CD4-positive, alpha-beta T cell treated with Interleukin-1 beta for 1 hour (primary cell): ENCODE data around the gene CATSPERE.
"Not testable (repeated sequence)": the region's sequence is repeated elsewhere in the genome, so short reads cannot be mapped to it uniquely, and the experiment has no call there.

ENCODE experiments used
- DNase-seq, 2 donors: peaks; one replicate each; pipeline ENCODE4 v3.0.0-alpha.2; 2020 to 2022

Gene CATSPERE

DNA sequence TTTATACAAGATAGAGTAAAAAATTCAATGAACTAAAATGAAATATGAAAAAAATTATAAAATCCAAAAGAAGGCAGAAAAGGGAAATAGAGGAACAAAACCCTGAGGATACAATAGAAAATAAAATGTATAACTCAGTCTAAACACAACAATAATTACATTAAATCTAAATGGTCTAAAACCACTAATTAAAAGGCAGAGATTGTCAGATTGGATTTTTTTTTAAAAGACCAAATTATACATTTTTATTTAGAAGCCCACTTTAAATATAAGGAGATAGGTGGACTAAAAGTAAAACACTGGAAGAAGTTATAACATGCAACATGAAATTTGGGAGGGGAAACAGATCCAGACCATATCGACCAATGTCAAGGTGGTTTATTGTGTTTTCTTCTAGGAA is 95.2 kb downstream of the CATSPERE start:
- no peak for DNase-seq

DNA sequence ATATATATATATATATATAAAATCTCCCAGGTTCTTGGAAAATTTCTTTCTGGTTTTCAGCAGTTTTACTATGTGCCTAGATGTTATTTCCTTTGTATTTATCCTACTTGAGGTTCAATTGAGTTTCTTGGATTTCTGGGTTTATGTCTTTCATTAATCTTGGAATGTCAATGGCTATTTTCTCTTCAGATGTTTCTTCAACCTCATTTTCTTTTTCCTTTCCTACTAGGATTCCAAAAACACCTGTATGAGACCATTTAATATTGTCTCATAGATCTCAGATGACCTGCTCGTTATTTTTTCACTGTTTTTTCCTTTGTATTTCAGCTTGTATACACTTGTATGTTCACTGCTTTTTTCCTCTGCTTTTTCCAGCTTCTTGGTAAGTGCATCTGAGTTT is 96.5 kb downstream of the CATSPERE start:
- no peak for DNase-seq

DNA sequence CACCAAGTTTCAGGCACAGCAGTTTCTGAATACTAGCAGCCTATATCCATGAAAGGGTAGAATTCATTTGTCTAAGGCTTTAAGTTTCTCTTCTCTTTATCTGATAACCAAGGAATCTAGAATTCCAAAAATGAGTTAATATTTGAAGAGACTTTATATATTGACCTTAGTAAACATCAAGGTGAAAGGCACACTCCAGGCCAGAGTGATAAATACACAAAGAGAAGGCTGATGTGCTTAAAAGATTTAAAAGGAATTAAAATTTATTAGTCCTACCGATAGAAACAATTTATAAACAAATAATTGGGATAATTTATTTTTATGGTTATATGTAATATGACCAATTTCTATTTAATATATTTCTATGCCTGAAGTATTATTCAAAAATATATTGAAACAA is 98.5 kb downstream of the CATSPERE start:
- no peak for DNase-seq

DNA sequence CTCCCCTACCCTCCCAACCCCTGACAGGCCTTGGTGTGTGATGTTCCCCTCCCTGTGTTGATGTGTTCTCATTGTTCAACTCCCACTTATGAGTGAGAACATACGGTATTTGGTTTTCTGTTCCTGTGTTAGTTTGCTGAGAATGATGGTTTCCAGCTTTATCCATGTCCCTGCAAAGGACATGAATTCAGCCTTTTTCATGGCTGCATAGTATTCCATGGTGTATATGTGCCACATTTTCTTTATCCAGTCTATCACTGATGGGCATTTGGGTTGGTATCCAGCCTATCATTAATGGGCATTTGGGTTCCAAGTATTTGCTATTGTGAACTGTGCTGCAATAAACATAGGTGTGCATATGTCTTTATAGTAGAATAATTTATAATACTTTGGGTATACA is 101.8 kb downstream of the CATSPERE start:
- DNase-seq, result not testable (repeated sequence)

DNA sequence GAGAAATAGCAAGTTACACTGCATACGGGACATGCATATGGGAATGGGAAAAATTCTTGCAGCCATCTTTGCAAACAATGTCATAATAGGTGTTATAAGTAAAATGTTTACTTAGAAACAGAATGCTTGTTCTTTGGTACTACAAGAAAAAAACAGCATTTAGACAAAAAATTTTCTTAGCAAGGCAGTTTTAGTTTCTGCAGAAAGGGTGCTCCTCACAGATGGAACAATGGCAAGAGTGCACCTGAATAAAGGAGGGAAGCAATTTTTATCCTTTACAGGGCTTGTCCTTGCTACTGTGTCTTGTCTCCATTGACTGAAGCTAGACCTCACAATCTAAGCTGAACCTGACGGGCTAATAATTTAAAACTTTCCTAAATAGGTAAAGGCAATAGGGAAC is 112.7 kb downstream of the CATSPERE start:
- no peak for DNase-seq

DNA sequence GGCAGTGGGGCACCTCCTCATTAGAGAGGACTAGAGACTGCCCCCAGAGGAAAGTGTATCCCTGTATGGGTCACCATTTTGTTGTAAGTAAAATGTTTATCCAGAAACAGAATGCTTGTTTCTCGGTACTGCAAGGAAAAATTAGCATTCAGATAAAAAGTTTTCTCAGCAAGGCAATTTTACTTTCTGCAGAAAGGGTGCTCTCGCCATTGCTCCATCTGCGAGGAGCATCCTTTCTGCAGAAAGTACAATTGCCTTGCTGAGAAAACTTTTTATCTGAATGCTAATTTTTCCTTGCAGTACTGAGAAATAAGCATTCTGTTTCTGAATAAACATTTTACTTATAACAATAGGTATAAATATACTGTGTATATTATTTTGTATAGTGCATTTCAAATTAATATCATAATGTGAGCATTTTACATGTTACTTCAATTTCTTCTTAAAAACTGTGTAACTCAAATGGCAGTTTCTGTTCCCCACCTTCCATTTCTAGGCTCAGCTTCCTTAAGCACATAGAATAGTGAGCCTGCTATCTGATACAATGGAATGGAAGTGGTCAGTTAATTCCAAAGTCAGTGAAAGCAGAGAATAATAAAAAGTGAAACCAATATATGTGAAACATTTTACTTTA is 115.3 kb downstream of the CATSPERE start:
- no peak for DNase-seq

DNA sequence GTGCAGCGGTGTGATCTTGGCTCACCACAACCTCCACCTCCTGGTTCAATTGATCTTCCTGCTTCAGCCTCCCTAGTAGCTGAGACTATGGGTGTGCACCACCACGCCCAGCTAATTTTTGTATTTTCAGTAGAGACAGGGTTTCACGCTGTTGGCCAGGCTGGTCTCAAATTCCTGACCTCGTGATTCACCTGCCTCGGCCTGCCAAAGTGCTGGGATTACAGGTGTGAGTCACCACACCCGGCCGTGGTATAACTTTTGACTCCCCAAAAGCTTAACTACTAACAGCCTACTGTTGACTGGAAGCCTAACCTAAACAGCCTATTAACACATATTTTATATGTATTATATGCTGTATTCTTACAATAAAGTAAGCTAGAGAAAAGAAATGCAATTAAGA is 117.1 kb downstream of the CATSPERE start:
- not testable (repeated sequence) for DNase-seq

DNA sequence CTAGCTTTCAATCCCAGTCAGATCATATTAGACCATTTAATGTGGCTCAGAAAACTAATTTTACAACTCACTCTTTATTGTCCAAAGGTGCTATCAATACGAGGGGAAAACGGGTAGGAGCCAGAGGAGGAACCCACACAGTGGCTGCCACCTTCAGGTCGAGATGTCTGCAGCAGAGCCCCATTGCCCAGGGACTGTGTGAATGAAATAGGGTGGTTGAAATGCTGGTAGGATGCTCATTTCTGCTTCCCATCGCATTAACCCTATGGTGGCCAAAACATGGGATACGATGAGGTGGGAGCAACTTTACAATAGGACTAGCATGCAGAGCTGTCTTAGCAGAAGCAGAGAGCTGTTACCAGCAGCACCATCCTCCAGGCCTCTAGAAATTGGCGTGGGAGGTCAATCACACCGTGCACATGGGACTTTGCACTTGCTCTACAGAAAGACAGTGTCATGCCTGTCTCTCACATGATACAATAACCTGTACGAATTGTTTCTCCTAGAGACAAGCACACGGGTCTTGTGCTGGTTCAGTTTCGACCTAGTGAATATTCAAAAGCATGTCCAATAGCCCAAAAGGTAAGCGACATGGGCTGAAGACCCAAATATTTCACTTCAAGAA is 122.4 kb downstream of the CATSPERE start:
- DNase-seq, result no peak

DNA sequence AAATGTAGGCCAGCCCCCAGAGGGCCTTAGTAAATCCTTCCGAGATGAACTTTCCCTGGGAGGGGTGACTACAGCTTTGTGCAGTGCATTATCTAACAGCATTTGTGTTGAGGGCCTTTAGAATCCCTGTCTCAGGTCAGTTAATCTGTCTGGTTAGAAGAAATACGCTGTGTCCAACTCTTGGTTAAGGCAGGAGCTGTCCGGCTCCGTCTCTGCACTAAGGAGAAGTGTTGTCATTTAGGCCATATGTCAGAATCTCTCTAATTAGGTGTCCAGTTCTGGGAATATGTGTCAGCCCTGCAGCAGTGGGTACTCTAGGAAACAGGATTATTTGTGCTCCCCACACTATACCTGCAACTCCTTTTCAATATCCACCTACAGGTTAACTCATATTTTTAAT is 124.8 kb downstream of the CATSPERE start:
- DNase-seq, result no peak

DNA sequence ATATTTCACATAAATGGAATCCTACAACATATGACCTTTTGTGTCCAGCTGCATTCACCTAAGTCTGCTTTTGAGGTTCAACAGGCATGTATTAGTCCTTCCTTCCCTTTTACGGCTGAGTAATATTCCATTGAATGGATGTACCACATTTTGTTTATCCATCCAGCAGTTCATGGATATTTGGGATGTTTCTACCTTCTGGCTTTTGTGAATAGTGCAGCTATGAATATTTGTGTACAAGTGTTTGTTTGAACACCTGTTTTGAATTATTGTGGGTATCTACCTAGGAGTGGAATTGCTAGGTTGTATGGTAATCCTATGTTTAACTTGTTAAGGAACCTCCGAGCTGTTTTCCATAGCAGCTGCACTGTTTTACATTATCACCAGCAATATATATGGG is 129.6 kb downstream of the CATSPERE start:
- no peak for DNase-seq

DNA sequence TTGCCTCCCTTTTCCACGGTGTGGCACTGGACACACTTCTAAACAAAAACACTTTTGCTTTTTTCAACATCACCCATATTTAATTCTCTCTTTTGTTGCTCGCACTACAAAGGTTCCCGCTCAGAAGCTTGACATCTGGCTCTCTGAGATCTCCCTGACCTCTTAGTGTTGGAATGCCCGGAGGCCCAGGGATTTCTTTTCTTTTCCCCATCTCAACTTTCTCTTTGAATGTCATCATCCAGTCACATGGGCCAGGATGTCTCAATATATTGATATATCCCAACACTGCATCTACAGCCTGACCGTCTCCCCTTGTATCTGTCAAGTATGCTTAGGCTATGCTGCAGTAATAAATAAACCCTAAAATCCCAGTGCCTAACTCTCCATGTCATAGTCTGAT is 137.5 kb downstream of the CATSPERE start:
- DNase-seq, result no peak

DNA sequence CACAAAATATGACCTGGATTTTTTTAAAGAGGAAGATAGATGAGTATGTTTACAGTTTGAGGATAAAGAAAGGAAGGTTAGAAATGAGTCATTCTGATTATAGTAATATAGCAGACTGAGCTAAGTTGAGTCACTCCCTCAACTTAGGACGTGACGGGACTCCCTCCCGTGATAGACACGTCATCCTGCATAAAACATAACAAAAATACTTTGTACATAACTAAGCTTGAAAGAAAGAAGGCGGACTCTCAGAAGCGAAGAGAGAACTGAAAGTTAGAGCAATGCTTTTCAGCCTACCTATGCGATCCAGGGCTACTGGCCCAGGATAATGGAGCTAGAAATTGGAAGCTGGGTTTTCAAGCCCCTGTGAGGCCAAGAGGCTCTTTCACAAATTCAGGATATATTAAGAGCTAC is 138.9 kb downstream of the CATSPERE start:
- DNase-seq, result peak; percentile 9 to 31

DNA sequence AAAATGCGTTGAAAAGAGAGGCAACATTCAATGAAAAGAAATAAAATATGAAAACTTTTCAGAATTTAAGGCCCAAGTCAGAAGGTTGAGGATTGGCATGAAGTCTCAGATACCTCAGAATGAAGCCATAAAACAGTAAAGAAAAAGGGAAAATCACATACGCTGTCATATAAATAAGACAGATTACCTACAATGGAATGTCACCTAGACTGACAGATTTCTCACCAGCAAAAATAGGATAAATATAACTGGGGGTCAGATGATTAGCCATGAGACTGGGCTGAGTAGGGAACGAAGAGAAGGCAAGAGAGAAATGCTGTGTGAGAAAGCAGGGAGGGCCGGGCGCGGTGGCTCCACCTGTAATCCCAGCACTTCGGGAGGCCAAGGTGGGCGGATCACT is 140.3 kb downstream of the CATSPERE start:
- no peak for DNase-seq

DNA sequence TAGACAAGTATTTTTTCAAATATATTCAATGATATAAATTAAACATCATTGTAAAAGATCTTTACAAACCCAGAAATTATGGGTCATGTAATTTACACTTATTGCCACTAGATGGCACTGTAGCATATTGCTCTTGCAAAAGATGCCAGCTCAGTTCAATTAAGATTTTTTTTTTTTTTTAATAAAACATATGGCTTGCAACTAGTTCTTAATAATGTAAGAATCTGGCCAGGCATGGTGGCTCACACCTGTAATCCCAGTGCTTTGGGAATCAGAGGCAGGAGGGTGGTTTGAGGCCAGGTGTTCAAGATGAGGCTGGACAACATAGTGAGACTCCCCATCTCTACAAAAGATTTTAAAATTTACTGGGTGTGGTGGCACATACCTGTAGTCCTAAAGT is 142.4 kb downstream of the CATSPERE start:
- peak in 1 of 2 donors; percentile 47 for DNase-seq

DNA sequence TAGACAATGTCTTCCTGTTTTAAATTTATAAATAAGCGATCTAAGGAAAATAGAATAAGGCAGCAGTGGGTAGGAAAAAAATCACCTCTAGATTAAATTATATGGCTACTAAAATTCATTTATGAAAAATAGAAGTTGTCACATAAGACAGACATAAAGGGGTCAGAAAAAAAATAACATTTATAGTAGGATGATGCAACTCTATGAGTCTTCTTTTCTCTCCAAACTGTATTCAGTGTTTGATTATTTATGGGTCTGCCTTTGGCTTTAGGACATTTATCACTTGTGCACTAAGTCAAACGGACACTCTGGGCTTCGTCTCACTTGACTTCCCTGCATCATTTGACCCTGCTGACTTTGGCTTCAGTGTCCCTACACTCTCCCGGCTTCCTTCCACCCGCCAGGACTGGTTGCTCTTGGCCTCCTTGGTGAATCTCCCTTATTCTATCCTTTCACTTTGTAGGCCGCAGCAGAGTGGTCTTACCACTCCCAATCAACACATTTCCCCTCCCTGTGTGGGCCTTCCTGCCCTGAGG is 144.8 kb downstream of the CATSPERE start:
- DNase-seq, result no peak

DNA sequence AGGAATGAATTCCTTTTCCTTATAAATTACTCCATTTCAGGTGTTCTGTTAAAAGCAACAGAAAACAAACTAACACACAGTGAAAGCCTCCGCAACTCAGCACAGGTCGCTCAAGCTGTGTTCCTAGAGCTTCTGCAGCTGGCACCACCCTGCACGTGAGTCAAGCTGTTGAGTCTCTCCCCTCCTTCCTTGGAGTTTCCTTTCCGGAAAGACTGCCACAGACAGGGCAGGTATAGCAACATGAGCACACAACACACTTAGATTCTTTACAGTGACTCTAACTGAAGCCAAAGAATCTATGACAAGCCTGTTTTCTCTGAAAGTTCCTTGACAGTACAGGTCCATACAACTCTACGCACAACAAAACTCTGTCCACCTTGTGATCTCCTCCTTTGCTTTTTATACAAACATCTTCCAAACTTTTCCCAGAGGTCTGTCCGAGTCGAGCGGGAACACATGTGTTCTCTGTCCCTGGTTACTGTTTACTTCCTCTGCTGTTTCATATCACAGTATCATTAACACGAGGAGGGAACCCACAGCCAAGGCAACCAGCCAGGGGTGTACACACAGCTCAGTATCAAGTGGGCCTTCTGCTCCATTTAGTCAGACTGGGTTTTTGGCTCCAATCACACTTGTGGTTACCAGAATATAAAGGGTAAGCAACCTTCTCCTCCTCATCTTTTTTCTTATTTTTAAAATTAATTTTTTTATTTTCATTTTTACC is 153.2 kb downstream of the CATSPERE start:
- DNase-seq, result no peak

DNA sequence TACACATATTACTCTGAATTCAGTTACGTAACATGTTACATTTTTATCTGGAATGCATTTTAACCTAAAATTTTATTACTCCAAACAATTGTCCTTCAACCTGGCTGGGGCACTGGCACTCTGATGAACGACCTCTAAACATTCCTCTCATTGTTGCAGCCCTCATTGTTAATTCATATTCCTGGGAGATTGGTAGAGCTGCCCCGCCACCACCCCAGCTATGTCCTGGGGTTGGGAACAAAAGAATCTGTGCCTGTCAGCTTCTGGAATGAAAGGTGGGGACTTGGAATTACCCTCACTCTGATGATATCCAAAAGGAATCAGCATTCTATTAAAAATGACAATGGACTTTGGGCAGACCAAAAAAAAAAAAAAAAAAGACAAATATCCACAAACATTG is 153.8 kb downstream of the CATSPERE start:
- no peak for DNase-seq

DNA sequence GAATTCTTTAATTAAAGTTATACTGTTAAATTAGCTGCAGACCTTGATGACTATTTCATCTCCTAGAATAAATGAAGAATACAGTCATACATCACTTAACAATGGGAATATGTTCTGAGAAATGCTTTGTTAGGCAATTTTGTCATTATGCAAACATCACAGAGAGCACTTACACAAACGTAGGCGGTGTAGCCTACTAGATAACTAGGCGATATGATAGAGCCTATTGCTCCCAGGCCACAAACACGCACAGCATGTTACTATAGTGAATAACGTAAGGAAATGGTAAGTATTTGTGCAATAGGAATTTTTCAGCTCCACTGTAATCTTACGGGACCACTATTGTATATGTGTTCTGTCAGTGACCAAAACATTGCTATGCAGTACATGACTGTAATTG is 154.2 kb downstream of the CATSPERE start:
- DNase-seq, result no peak

DNA sequence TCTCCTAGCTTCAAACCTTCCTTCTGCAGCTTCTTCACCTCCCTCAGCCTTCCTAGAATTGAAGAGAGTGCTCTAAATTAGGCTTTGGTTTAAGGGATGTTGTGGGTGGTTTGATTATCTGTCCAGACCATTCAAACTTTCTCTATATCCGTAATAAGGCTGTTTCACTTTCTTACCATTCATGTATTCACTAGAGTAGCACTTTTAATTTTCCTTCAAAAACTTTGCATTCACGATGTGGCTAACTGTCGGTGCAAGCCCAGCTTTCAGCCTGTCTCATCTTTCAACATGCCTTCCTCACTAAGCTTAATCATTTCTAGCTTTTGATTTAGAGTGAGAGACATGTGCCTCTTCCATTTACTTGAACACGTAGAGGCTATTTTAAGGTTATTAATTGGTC is 165.6 kb downstream of the CATSPERE start:
- no peak for DNase-seq

DNA sequence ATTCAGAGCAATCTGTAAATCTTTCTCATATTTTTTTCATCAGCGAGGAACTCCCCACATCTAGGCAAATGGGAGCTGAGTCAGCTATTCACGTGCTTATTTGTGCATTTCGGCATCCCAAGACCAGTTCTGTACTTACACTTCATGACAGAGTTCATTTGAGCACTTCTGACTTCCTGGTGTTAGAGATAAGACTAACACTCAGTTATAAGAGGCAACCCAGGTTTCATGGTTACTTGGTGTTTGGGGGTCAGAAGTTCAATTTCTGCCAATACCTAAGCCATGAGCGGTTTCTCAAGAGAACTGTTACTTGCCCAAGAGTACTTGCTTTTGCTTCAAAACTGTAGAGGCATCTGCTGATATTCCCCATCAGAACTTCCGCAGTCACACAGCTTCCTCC is 167.7 kb downstream of the CATSPERE start:
- no peak for DNase-seq

DNA sequence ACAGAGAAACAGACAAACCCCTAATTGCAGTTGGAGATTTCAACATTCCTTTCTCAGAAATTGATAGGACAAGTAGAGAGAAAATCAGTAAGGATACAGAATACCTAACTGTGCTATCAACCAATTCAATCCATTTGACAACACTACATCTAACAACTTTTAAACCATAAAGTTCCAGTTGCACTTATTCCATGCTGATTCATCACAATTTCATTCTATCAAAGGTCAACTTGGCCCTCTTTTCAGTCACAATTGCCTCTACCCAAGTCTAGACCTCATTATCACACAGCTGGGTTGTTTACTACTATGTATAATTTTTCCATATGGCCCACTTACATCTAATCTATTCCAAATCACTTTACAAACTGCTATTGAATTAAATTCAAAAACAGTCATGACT is 172.1 kb downstream of the CATSPERE start:
- DNase-seq, result no peak

DNA sequence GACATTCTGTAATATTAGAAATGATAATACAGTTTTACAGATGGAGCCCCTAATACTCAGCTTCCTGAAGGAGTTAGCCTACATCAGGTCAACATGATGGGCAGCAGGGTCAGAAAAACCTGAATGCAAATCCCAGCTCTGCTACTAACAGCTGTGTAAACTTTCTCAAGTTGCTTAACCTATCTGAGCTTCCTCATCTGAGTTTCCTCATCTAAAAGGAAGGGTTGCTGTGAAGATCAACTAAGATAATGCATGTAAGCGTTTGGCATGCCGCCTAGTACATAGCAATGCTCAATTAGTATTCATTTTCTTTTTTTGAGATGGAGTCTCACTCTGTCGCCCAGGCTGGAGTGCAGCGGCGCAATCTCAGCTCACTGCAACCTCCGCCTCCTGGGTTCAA is 173.5 kb downstream of the CATSPERE start:
- DNase-seq, result no peak

DNA sequence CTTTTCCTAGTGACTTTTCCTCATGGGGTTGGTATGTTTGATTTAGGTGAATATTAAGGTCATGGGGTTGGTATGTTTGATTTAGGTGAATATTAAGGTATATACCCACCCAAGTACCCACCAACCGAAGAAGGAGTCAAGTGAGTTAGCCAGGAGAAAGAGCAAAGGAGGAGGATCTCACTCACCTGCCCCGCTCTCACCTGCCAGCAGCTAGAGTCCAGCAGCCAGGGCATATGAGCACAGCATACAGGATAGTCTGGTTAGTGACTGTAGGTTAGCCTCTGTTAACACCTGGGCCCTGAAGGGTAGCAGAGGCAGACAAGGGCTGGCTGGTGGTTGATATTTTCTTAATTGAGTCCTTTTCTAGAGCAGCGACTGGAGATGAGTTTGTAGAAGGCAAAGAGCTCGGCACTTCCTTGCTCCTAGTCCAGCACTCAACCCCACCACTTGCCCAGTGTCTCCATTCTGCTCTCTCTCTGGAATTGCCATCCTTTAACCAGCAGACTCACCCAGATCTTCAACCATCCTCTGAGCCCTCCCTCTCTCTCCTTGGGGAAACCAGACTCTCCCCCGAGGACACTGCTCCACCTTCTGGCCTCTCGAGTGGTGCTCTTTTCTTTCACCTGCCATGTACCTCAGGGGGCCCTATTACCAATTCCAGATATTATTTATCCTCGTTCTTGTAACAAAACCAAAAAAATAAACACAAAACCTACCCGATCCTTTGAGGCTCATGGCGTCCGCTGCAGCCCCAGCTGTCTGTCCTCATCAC is 175.6 kb downstream of the CATSPERE start:
- no peak for DNase-seq
